GM12878 (cell line): ENCODE measurements around the gene RCAN1.

Experiments
- CHD1 ChIP-seq: IDR thresholded peaks from 2 replicates; pipeline ENCODE4 v1.6.1; 2012; ENCODE audit warnings: low read depth, low read length, improper control_type of control experiment
- EZH2 ChIP-seq: IDR thresholded peaks from 2 replicates; pipeline ENCODE4 v1.6.1; 2012; ENCODE audit warnings: low read depth, mild to moderate bottlenecking, control low read depth, inconsistent platforms, low read length, borderline replicate concordance; ENCODE audit not compliant: control insufficient read depth
- IRF4 ChIP-seq: IDR thresholded peaks from 2 replicates; pipeline ENCODE4 v1.6.1; 2011; ENCODE audit warnings: low read depth, low read length
- POLR2AphosphoS5 ChIP-seq: IDR thresholded peaks from 2 replicates; pipeline ENCODE4 v1.6.1; 2011; ENCODE audit warnings: mild to moderate bottlenecking, low read length, inconsistent platforms
- RFX5 ChIP-seq: IDR thresholded peaks from 2 replicates; pipeline ENCODE4 v1.6.1; 2011; ENCODE audit warnings: low read depth, low read length, improper control_type of control experiment
- USF2 ChIP-seq: IDR thresholded peaks from 2 replicates; pipeline ENCODE4 v1.6.1; 2011; ENCODE audit warnings: low read depth, low read length, improper control_type of control experiment, borderline replicate concordance
- ZBTB33 ChIP-seq: fragments of 450-650 bp; IDR thresholded peaks from 2 replicates; pipeline ENCODE4 v1.6.1; 2017; ENCODE audit warnings: mild to moderate bottlenecking
- ZNF274 ChIP-seq: IDR thresholded peaks from one replicate; pipeline ENCODE4 v1.8.0; 2011; ENCODE audit not compliant: insufficient read length, insufficient read depth
- TF ChIP-seq, protein P1 (sequence below), 3 experiments: IDR thresholded peaks in 2 of 3; conservative IDR thresholded peaks in 1 of 3; 2 replicates each; pipeline ENCODE4 v1.5.1; 2011; ENCODE audit warnings: low read depth in 3 of 3, low read length in 3 of 3, mild to moderate bottlenecking in 3 of 3, control low read depth in 2 of 3, moderate library complexity in 2 of 3, inconsistent platforms in 1 of 3, mixed read lengths in 1 of 3; ENCODE audit not compliant: control insufficient read depth in 2 of 3, insufficient read depth in 1 of 3; ENCODE audit errors: extremely low read depth in 1 of 3

DNA sequence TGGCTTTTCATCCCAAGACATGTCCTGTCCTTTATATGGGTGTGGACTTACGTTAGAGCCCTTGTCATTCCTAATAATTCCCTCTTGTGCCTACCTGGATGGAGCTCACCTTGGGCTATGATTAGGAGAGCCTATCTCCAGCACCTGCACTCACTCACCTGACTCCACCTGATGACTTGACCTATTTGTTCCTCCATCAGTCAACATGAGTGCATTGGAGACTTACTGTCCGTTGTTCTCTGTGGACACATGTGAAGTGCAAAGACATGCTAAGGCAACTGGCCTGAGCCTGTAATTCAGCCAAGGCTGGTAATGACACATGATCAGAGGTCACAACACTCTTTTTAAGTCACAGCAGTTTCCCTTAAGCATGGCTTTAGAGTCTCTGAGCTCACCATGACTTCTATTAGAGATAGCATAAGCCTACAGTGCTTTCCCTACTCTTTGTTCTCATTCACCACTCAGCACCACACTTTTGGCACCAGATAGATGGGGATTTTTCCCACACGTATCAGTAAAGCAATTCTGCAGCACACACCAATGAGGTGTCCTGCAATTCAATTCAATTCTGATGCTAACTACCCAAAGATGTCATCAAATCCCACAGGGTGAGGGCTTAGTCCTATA lies 112.3 kb downstream of the RCAN1 start:
- TF ChIP-seq, protein P1, sequence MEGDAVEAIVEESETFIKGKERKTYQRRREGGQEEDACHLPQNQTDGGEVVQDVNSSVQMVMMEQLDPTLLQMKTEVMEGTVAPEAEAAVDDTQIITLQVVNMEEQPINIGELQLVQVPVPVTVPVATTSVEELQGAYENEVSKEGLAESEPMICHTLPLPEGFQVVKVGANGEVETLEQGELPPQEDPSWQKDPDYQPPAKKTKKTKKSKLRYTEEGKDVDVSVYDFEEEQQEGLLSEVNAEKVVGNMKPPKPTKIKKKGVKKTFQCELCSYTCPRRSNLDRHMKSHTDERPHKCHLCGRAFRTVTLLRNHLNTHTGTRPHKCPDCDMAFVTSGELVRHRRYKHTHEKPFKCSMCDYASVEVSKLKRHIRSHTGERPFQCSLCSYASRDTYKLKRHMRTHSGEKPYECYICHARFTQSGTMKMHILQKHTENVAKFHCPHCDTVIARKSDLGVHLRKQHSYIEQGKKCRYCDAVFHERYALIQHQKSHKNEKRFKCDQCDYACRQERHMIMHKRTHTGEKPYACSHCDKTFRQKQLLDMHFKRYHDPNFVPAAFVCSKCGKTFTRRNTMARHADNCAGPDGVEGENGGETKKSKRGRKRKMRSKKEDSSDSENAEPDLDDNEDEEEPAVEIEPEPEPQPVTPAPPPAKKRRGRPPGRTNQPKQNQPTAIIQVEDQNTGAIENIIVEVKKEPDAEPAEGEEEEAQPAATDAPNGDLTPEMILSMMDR (IDR thresholded peaks at IDR 0.05 in 2 of 3, conservative IDR thresholded peaks at IDR 0.05 in 1 of 3; ENCODE audit: control insufficient read depth in 2 of 3, extremely low read depth in 1 of 3, insufficient read depth in 1 of 3, low read depth in 3 of 3, low read length in 3 of 3) = no peak
- TF ChIP-seq ZBTB33 (no peak), ZNF274 (no peak), USF2 (no peak), CHD1 (no peak), POLR2AphosphoS5 (no peak), EZH2 (no peak), RFX5 (no peak), IRF4 (no peak)
